ENCODE data around the gene GPR37L1.
"Not testable (repeated sequence)": the region's sequence is repeated elsewhere in the genome, so short reads cannot be mapped to it uniquely, and the experiment has no call there.

The GPR37L1 gene

DNA sequence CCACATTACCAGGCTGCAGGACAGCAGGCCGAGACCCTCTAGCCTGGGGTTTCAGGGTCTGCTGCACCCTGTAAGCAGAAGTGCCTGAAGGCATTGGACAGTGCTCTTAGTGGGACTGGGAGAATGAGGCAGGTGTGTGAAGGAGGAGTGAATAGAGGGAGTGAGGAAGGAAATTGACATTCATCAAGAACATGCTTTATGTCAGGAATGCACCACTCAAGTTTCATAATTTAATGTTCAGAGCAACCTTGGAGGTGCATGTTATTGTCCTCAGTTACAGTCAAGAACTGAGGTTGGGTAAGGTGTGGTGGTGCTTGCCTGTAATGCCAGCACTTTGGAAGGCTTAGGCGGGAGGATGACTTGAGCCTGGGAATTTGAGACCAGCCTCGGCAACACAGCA is 11.7 kb upstream of the GPR37L1 start:
- DNase-seq, result no peak

DNA sequence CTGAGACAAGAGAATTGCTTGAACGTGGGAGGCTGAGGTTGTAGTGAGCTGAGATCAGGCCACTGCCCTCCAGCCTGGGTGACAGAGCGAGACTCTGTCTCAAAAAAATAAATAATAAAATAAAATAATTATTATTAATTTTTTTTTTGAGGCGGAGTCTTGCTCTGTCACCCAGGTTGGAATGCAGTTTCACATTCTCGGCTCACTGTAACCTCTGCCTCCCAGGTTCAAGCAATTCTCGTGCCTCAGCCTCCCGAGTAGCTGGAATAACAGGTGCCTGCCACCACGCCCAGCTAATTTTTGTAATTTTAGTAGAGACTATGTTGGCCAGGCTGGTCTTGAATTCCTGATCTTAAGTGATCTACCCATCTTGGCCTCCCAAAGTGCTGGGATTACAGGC is 11.1 kb upstream of the GPR37L1 start:
- not testable (repeated sequence) for DNase-seq

DNA sequence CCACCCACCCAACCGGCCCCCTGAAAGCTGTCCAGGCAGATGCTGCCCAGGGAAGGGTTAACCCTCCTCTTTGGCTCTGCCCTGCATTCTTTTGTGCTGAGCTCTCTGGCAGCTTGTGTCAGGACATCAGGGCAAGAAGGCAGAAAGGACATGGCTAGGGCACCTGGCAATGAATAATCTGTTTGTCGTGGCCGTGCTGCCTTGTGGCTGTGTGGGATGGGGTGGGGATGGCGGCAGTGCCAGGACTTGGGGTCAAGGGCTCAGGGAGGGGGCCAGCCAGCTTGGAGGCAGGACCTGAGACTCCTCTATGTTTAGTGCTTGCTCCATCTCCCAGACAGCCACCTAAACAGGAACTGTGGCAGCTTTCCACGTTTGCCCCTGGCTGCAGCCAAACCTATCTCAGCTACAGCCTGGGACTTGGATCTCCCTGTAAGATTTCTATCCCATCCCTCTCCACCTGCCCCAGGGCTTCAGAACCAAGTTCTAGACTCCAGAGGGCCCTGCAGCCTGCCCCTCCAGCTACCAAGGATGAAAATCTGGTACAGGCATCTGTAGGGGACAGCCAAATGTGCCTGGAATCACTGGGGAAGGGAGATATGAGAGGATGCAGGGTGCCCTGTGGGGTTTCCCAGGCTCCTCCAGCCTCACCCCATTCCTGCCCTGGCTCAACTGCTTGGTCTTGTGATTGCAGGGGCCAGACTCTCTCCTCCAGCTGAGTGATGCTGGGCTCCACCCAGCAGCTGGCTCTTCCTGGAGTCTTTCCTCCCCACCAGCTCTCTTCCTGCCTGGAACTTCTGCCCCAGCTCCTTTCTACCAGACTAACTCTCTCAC is 9.6 kb upstream of the GPR37L1 start:
- DNase-seq, result peak in 1 of 2 experiments; percentile 36

DNA sequence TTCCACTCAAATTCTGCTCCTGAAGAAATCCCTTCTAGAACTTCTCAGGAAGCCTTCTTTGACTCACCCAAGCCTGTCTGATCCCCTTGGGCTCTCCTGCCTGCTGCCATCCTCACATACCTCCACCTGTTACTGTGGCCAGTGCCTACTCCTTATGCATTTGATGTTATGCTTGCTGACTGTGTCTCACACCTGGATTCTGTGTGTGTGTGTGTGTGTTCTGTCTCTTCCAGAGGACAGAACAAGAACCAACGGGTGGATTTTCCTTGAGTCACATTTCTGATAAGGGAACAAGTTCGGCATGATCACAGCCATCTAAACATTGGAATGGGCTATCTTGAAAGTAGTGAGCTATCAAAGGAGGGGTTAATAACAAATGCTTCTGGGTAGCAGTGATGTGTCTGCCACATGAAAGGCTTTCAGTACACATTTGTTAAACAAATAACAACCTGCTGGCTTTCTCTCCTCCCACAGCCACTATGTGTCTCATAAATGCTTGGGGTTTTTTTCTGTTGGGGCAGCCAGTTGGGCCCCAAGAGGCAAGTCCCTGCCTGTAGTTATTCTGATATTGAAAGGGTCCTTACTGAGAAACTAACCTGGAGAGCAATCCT is 8.9 kb upstream of the GPR37L1 start:
- DNase-seq, result no peak

DNA sequence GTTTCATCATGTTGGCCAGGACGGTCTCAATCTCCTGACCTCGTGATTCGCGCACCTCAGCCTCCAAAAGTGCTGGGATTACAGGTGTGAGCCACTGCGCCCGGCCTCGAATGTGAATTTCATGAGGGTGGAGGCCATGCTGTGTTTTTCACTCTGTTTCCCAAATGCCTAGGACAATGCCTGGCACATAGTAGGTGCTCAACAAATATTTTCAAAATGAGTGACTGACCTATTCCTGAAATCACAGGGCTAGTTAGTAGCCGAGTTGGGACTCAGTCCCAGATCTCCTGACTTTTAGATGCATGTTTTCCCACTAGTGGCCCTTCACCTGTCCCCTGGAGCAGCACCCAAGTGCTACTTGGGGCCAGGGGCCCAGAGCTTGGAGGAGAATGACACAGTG is 6.4 kb upstream of the GPR37L1 start:
- DNase-seq, result no peak

DNA sequence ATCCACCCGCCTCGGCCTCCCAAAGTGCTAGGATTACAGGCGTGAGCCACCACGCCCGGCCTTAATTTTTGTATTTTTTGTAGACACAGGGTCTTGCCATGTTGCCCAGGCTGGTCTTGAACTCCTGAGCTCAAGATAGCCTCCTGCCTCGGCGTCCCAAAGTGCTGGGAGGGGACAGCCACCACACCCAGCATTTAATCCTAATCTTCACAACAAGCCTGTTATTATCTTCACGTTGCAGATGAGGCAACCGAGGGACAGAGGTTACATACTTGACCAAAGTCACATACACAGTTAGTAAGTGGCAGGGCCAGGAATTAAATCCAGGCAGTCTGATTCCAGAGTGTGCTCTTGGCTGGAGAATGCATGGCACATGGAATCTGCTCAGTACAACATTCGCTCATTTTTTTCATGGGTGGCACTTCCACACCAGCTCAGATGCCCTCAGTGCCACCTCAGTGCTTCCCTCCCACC is 4.8 kb upstream of the GPR37L1 start:
- no peak for DNase-seq

DNA sequence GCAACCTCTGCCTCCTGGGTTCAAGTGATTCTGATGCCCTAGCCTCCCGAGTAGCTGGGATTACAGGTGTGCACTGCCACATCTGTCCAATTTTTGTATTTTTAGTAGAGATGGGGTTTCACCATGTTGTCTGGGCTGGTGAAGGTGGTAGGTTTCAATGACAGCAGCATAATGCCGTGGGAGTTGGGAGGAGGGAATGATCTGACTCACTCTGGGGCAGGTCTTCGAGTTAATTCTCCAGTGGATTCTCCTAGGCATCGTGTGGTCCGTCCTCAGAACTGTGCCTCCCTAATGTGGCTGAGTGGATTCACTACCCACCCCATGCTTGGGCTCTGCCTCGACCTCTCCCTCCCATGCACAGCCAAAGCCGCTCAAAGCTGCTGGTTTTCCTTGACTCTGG is 1.7 kb upstream of the GPR37L1 start:
- DNase-seq, result no peak

DNA sequence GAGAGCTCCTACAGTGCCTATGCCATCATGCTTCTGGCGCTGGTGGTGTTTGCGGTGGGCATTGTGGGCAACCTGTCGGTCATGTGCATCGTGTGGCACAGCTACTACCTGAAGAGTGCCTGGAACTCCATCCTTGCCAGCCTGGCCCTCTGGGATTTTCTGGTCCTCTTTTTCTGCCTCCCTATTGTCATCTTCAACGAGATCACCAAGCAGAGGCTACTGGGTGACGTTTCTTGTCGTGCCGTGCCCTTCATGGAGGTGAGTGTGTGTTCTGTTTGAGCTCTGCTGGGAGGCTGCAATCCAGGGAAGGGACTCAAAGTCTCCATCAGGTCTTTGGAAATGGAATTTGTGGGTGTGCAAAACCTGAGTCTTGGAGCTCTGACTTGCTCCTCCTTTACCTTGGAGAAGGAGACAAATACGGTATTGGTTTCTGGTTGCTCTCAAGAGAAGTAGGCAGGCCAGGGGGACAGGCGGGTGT is 658 bp downstream of the GPR37L1 start:
- DNase-seq, result no peak

DNA sequence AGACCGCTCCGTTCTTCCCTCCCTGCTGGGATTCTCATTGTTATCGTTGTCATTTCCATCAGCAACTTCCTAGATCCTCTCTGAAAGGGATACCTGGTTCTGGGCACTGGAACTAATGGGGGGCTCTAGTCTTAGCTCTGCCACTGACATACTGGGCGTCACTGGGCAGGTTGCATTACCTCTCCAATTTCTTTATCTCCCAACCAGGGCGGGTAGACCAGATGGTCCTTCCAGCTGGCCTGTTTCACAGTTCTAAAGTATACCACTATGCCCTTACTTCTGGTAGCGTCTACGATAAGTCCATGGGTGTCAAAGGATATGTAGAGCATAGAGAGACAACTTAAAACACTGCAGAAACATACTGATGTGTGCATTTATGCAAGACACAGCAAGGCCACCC is 1.4 kb downstream of the GPR37L1 start:
- DNase-seq, result no peak

DNA sequence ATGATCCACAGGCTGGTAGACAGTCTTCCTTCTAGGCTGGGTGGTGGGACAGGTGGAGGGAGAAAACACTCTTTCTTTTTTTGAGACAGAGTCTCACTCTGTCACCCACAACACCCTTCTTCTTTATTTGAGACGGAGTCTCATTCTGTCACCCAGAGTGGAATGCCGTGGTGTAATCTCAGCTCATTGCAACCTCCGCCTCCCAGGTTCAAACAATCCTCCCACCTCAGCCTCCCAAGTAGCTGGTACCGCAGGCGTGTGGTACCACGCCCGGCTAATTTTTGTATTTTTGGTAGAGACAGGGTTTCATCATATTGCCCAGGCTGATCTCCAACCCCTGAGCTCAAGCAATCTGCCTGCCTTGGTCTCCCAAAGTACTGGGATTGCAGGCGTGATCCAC is 2.9 kb downstream of the GPR37L1 start:
- no peak for DNase-seq

DNA sequence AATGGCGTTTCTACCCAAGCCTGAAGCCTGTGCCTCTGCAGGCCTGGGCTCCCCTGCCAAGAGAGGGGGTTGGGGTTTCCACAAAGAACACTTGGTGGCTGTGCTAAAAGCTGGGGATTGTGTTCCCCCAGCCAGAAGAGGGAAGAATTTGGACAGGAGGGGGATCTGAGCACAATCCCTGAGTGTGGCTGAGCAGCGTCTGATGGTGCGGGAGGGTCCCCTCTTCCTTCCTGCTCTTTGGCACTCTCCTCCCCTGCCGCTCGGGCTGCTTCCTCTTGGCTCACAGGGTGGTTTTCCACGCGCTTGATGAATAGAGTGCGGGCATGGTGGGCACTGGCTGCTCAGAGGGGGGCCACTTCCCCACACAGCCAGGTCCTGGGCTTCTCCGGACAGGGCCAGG is 3.7 kb downstream of the GPR37L1 start:
- no peak for DNase-seq

DNA sequence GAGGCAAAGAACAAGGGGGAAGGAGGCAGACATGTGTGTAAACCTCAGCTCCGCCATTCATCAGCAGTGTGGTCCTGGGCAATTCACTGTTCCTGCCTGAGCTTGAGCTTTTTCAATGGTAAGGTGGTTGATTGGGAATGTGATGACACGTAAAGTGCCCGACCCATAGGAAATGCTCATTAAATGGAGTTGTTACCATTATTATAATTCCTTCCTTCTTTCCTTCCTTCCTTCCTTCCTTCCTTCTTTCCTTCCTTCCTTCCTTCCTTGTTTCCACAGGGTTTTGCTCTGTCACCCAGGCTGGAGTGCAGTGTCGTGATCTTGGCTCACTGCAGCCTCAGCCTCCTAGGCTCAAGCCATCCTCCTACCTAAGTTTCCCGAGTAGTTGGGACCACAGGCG is 4.3 kb downstream of the GPR37L1 start:
- no peak for DNase-seq

DNA sequence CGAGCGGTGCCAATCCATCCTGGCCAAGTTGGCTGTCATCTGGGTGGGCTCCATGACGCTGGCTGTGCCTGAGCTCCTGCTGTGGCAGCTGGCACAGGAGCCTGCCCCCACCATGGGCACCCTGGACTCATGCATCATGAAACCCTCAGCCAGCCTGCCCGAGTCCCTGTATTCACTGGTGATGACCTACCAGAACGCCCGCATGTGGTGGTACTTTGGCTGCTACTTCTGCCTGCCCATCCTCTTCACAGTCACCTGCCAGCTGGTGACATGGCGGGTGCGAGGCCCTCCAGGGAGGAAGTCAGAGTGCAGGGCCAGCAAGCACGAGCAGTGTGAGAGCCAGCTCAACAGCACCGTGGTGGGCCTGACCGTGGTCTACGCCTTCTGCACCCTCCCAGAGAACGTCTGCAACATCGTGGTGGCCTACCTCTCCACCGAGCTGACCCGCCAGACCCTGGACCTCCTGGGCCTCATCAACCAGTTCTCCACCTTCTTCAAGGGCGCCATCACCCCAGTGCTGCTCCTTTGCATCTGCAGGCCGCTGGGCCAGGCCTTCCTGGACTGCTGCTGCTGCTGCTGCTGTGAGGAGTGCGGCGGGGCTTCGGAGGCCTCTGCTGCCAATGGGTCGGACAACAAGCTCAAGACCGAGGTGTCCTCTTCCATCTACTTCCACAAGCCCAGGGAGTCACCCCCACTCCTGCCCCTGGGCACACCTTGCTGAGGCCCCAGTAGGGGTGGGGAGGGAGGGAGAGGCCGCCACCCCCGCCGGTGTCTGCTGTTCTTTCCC is 5.3 kb downstream of the GPR37L1 start:
- no peak for DNase-seq

DNA sequence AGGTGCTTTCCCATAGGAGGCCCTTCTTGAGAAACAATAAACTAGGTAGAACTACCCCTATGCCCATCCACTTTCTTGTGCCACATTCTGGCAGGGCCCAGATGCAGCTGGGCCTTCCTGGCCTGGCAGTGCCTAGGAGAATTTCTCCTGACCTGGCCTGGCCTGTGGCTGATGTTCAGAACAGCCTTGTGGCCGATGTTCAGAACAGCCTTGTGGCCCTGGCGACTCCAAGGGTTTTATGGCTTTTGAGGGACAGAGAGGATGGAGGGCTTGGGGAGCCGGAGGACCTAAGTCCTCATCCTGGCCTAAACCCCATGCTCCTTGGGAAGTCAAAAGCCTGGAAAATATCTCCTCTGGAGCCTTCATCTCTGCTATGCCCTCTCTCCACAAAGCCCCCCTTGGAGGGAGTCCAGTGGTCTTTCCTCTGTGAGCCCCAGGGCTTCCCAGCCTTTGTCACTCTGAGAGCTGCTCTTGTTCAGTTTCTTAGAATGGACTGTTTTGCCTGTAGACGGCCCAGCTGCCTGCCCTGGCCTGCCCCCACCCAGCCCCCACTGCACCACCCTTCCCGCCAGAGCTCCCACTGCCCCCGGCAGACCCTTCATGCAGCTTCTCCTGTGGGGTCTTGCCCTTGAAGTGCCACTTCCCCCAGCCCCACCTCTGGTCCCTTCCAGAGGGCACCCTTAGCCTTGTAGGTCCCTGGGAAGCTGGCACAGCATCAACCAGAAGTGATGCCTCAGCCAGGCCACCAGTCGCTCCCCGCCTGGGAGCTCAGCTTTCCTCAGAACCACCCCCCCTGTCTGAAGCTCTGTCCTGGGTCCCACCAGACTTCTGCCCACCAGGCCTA is 7.0 kb downstream of the GPR37L1 start:
- no peak for DNase-seq

DNA sequence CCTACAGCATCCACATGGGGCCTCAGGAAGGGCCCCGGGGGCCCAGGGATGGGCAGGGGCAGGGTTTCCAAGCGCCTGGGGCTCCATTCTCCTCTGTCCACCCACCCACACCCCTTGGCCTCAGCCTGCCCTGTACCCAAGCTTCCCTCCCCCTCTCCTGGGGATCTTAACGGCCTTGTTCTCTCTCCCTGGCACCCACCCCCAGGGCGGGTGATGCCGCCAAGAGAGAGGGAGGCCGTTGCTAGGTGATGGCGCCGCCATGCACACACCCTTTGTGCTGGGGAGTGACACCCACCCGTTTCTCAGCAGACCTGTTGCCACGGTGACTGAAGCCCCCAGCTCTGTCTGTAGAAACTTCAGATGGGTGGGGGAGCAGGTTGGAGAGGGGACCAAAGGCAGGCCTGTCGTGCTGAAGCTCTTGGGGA is 7.6 kb downstream of the GPR37L1 start:
- DNase-seq, result no peak

DNA sequence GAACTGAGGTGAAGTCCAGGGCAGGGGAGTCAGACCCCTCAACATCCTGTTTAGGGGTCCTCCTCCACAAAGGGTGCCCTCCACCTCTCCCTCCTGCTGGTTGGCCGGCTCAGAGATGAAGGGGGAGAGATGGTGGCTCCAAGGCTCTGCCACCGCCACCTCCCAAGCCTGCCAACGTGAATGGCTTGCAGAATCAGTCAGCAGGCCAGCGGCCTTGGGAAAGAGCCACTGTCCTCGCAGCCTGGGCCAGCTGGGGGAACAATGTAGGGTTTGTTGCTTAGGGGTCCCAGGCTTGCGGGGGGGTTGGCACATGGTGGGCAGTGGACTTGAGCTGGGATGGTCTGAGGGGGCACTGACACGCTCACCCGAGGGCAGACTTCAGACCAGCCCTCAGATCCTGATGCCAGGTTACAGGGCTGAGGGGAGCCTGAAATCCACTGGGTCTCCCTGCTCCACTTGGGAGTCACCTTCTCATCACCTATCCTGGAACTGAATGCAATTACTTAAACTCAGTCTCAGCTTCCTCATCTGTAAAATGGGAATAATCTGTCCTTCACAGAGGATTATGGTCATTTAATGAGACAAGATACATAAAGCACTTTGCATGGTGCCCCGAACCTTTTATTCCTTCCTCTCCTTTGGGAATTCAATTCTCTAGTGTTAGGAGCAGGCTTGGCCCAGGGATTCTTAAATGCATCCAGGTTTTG is 8.3 kb downstream of the GPR37L1 start:
- no peak for DNase-seq

DNA sequence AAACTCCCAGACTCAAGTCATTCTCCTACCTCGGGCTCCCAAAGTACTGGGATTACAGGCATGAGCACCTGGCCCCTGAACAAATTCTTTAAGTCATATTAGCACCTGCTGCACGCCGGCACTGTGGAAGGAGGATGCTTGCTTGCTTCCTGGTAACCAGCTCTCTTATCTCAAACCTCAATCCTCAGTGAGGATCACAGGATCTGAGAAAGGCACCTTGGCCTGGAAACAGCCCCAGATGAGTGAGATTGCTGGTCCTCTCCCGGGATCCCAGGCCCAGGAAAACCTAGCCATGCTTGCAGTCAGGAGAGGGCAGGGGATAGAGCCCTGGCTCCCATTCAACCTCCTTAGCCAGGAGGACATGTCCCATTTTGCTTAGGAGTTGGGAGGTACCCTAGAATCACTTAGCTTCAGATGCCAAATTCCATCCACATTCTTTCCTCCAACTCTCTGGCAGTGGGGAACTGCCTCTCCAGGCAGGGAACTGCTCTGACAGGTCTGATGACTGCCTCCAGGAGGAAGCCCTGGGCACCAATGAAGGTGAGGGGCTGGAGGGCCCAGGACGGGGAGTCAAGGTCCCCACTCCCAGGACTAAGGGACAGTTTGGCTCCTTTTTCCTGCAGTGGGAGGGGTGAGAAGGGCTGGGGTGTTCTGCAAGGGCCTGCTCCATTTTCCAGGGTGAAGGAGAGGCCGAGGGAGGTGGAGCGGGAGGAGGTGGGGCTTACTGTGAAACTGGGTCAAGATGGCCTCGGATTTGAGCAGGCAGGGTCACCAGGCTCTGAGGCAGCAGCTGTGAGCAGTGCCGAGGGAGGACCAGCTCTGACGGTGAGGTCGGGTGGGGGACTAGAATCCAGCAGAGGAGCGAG is 9.5 kb downstream of the GPR37L1 start:
- DNase-seq, result no peak

DNA sequence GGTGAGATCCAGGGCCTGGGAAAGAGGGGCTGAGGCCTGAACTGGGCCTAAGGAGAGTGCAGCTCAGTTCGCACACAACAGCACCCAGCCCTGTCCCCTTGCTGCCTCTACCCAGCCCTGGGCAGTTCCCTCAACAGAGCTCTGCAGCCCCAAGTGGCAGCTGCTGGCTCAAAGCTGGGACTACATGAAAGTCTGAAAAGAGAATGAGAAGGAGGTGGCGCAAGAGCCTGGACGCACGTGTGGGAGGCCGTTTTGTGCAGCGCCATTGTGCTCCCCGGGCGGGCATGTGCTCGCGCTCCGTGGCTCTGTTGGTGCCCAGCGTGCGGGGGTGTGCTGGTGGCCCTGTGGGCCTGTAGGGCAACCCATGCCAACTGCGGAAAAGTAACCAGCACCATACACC is 10.3 kb downstream of the GPR37L1 start:
- DNase-seq, result no peak

DNA sequence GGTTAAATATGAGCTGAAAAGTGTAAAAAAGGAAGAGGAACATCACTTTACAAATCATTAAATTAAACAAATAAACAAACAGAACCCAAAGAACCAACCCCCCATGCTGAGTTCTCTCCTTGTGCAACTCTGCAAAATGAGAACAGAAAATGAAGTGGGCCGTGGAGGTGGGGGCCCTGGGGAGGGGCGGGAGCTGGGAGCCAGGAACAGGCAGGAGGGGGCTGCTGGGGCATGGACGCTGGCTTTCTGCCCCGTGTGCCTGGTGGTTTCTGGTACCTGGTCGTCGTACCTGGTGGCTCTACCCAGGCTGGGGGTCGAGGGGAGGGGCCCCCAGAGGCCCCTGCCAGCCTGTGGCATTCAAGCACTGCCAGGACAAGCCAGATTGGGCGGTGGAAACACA is 10.8 kb downstream of the GPR37L1 start:
- DNase-seq, result no peak

DNA sequence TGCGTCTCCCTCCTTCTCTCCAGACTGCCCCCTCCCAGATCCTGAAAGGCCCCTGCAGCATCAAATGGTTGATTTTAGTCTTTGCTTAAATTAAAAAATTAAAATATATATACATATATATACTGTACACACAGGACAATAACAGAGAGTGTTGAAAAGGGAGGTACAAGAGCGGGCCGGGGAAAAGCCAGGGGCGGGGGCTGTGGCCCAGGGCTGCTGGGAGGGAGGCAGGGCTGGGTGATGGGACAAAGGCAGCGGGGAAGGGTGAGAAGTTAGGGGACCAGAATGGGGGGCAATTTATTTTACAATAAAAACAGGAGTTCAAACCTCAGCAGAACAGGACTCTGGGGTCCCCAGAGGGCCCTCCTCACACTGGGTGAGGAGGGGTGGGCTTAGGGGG is 11.3 kb downstream of the GPR37L1 start:
- no peak for DNase-seq

DNA sequence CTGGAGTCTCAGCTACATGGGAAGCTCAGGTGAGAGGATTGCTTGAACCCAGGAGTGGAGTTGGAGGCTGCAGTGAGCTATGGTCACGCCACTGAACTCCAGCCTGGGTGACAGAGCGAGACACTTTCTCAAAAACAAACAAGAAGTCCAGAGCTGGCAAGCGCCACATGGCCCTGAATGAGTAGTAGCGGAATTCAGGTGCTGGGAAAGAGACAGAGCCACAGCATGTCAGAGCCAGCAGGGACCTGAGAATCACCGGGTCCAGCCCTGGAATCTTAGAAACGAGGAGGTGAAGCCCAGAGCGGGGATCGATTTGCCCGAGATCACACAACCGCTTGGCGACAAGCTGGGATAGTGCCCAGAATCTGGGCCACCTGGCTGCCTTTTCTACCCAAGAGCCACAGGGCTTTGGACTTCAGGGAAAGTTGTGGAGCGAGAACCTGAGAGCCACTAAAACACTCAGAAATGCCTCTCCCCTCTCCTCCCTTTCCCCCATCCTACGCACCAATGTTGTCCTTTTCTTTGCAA is 12.0 kb downstream of the GPR37L1 start:
- no peak for DNase-seq

All from NCI-H446 (cell line).